NT2/D1 (cell line): ENCODE measurements around the gene UBASH3B.

ENCODE experiments used
- SUZ12 ChIP-seq: IDR thresholded peaks from 2 replicates; pipeline ENCODE4 v1.6.1; 2011; ENCODE audit not compliant: insufficient read length, insufficient read depth; ENCODE audit errors: extremely low read depth
- ZNF274 ChIP-seq: IDR thresholded peaks from 2 replicates; pipeline ENCODE4 v1.6.1; 2011; ENCODE audit warnings: mild to moderate bottlenecking, low read depth, low read length

DNA sequence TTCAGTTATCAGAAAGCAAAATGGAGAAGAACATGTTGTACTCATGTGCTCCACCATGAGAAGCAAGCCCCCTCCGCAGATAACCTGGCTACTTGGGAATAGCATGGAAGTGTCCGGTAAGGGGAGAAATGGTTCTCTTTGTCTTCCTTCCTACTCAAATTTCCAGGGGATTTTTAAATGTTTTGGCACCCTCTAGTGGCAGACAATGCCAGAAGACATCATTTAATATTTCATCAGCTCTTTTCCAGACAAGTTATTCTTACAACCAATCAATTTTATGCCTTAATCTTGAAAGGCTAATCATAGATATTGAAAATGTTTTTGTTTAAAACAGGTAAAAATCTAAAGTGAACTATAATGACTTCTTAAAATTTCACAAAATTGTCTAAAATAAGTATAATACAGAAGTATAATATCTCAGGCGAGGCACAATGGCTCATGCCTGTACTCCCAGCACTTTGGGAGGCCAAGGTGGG, 198.5 kb downstream of the UBASH3B start:
- TF ChIP-seq SUZ12 (no peak), ZNF274 (no peak)
